GM20431 (cell line): ENCODE results near the gene SASH3.

Experiments used
- in situ Hi-C: fragments of 300-500 bp; cut with MseI, MboI; formaldehyde crosslinking; loops from one replicate; pipeline ENCODE4 v1.15.0; 2020; ENCODE audit warnings: low sequenced_read_pairs; ENCODE audit not compliant: unreplicated experiment

SASH3 gene

GRCh38 chrX:129781680-129782495 is 2.1 kb downstream of the SASH3 start:
- in situ Hi-C loops, result no loop called here

DNA sequence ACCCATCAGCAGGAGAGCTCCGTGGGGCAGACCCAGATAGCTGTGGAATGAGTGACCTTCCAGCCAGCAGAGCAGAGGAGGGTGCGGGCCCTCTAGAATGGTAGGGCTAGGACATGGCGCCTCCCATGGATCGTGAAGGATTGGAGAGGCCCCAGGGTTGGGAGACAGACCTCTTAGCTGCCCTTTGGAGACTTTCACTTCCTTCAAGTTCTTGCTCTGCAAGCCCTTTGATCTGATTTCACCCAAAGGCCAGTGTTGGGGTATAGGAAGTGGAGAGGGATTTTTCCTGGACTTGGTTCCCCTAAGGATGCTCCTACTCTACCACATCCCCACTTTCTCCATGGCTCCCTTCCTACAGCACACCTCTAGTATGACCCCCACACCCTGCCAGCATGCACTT is 3.0 kb downstream of the SASH3 start:
- in situ Hi-C loops, result no loop called here

- in situ Hi-C loops, result no loop called here
Measured at GRCh38 chrX:129783291-129783713, 3.6 kb downstream of the SASH3 start.

- in situ Hi-C loops, result no loop called here
Measured at GRCh38 chrX:129784371-129784770, 4.6 kb downstream of the SASH3 start.

DNA sequence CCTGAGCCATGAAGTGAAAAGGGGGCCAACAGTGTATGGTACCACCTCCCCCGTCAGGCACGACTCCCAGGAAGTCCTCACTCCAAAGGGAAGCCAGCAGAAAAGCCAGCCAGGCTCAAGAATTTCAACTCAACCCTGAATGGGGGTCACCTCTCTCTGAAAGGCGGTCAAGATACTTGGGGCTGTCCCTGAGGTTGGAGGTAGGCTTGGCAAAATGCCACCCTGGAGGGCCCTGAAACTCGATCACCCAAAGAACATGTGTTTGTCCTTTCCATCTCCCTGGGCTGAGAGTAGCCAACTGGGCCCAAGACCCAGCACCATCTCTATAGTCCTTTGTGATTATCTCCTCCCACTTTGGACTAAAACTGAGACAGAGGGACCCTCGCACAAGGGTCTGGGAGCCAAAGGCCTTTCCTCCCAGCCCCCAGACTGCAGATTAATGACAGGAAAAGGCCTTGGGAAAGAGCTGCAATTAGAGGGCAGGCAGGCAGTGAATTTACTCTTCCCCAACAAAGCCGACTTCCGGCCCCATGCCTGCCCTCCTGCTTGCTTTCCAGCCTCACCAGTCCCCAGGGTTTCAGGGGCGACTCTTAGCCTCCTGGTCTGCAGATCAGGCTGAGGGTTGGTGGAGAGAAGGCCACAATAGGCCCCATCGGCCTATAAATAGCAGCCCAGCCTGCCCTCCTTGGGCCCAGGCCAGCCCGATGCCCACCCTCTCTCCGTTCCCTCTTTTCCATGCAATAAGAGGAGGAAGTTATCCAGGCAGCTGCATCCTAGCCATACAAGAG is 5.6 kb downstream of the SASH3 start:
- in situ Hi-C loops, result no loop called here

GRCh38 chrX:129786210-129786651 is 6.5 kb downstream of the SASH3 start:
- in situ Hi-C loops, result no loop called here

- in situ Hi-C loops, result no loop called here
Measured at GRCh38 chrX:129787336-129788055, 7.7 kb downstream of the SASH3 start.

DNA sequence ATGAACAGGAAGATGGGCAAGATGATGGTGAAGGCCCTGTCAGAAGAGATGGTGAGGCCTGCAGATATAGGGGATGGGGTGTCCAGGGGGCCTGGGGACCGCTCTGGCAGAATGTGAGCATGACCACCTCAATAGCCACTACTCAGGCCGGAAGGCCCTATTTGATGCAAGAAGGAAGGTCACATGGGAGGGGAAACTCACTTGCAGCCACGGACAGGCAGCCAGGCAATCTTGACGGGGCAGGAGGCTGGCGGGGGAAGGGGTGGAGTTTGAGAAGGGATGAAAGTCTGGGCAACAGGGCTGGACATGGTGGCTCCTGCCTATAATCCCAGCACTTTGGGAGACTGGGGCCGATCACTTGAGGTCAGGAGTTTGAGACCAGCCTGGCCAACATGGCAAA is 8.8 kb downstream of the SASH3 start:
- in situ Hi-C loops, result no loop called here

DNA sequence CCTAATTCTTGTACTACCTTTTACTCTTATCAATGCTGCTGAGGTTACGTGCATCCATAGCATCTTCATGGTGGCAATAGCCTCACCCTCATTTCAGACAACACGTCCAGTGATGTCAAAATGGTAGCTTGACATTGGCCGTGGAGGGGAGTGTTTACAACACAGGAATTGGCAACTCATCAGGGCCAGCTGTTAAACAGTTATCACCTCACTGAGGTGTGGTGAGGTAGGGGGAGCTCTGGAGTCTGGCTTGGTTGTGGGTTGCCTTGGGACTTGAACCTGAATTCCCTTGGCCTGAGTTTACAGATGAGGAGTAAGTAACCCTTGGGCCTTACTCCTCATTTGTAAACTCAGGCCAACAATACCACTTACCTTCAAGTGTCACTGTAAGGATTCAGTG is 10.4 kb downstream of the SASH3 start:
- in situ Hi-C loops, result no loop called here

DNA sequence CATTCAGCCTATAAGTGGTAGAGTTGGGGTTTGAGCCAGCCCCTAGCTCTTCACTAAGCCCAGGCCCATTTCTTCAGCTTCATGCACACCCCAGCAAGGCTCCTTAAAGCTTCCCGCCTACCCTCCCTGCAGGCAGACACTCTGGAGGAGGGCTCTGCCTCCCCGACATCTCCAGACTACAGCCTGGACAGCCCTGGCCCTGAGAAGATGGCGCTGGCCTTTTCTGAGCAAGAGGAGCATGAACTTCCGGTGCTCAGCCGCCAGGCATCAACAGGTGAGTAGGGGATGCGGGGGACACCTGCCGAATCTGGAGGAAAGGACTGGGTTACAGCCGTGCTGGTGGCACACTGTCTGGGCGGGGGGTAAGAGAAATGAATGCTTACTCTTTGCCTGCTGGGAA is 11.1 kb downstream of the SASH3 start:
- in situ Hi-C loops, result no loop called here

DNA sequence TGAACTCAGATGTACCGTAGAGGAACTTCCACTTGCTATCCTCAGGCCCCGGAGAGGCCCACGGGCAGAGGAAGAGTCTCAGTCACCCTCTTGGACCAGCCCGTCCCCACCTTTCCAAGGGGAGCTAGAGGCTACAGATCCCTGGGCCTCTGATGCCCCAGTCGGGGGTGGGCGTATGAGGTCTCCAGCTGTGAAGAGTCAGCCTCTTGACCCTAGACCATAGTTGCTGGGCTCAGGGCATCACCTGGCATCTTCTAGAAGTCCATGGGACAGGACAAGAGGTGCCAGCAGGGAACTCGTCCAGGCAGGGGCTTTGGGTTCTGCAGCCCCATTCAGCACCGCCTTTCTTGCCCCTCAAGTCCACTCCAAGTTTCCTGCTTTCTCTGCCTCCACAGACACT is 11.6 kb downstream of the SASH3 start:
- in situ Hi-C loops, result no loop called here

GRCh38 chrX:129791961-129792570 is 12.3 kb downstream of the SASH3 start:
- in situ Hi-C loops, result no loop called here

DNA sequence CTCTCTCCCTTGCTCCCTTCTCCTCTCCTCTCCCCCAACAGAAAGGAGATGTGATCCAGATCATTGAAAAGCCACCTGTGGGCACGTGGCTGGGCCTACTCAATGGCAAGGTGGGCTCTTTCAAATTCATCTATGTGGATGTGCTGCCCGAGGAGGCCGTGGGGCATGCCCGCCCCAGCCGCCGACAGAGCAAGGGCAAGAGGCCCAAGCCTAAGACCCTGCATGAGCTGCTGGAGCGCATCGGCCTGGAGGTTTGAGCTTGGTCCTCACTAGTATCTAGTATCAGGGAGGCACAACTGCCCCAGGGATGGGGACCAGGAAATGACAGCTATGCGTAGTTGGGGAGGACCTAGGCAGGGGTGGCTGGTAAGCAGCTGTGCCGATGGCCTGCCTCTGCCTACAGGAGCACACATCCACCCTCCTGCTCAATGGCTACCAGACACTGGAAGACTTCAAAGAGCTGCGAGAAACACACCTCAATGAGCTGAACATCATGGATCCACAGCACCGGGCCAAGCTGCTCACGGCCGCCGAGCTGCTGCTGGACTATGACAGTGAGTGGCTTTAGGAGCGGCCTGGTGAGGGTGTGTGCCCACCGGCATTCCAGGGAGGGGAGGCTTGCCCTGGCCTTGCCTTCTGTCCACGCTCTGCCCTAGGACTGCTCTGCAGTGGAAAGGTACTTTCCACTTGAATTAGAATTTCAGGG is 13.0 kb downstream of the SASH3 start:
- in situ Hi-C loops, result no loop called here

GRCh38 chrX:129793604-129794191 is 13.9 kb downstream of the SASH3 start:
- in situ Hi-C loops, result no loop called here

GRCh38 chrX:129795584-129795983 is 15.8 kb downstream of the SASH3 start:
- in situ Hi-C loops, result no loop called here

GRCh38 chrX:129797251-129797906 is 17.6 kb downstream of the SASH3 start:
- in situ Hi-C loops, result no loop called here

DNA sequence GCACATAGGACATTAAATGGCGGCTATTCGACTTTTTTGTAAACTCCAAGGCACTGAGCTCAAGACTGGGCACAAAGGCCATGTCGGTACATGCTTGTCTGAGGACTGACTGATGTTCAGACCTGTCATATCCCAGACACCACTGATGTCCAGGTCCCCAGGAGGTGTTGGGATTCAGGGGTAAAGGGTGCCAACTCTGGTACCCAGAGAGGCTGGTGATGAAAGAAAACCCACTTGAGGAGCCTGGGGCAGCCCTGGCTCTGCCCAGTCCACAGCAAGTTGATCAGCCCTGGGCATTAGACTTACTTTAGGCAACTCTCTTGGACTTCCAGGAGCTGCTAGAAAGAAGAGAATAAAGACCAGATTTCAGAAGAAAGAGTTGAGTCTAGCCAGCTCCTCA is 18.7 kb downstream of the SASH3 start:
- in situ Hi-C loops, result no loop called here

- in situ Hi-C loops, result no loop called here
Measured at GRCh38 chrX:129798888-129799287, 19.1 kb downstream of the SASH3 start.

GRCh38 chrX:129800186-129800585 is 20.4 kb downstream of the SASH3 start:
- in situ Hi-C loops, result no loop called here
